ENCODE measurements around the gene ELMO2.

ELMO2 gene

GRCh38 chr20:46343975-46344357 lies 62.4 kb downstream of the ELMO2 start:
- no peak overlapping the region for H3K27ac ChIP-seq
- CTCF ChIA-PET, result no interaction called here
- TF ChIP-seq CTCF (conservative IDR thresholded peaks at IDR 0.05; ENCODE audit: low read depth), result no peak
- no peak for DNase-seq (ENCODE audit: low spot score)
- POLR2A ChIA-PET (ENCODE audit: low non-redundant PET), result no interaction called here

- CTCF ChIA-PET, result interaction anchor here (0.5 to 0.6 kb wide), 2 partner anchors 35 to 1428 kb away, joined by 3 to 4 read pairs; partner anchors contain the start of gene CDH22
- no peak for TF ChIP-seq CTCF (conservative IDR thresholded peaks at IDR 0.05; ENCODE audit: low read depth)
These were observed 63.0 kb downstream of the ELMO2 start for GRCh38 chr20:46343348-46343974.

GRCh38 chr20:46342451-46343347 lies 63.7 kb downstream of the ELMO2 start:
- DNase-seq (ENCODE audit: low spot score), result no peak
- H3K27ac ChIP-seq, result no peak overlapping the region
- no peak for TF ChIP-seq CTCF (conservative IDR thresholded peaks at IDR 0.05; ENCODE audit: low read depth)
- ChIA-PET CTCF (interaction anchor here (0.5 to 0.7 kb wide), 4 partner anchors 12 to 1429 kb away, joined by 3 to 4 read pairs (median 3); partner anchors contain the start of gene CDH22), POLR2A (ENCODE audit: low non-redundant PET) (no interaction called here)

More at GRCh38 chr20:46343348-46343974, 63.0 kb downstream of the ELMO2 start:
- no peak overlapping the region for H3K27ac ChIP-seq
- no peak for DNase-seq (ENCODE audit: low spot score)
- POLR2A ChIA-PET (ENCODE audit: low non-redundant PET), result no interaction called here

GRCh38 chr20:46342010-46342378 lies 64.4 kb downstream of the ELMO2 start:
- ChIA-PET CTCF (interaction anchor here (0.6 to 1.7 kb wide), 3 partner anchors 12 to 209 kb away, joined by 3 to 5 read pairs (median 3); no protein-coding TSS in a partner anchor), POLR2A (ENCODE audit: low non-redundant PET) (no interaction called here)
- no peak for TF ChIP-seq CTCF (conservative IDR thresholded peaks at IDR 0.05; ENCODE audit: low read depth)
- DNase-seq (ENCODE audit: low spot score), result no peak
- no peak overlapping the region for H3K27ac ChIP-seq

GRCh38 chr20:46341074-46342009 lies 65.1 kb downstream of the ELMO2 start:
- no peak for TF ChIP-seq CTCF (conservative IDR thresholded peaks at IDR 0.05; ENCODE audit: low read depth)
- no peak for DNase-seq (ENCODE audit: low spot score)
- ChIA-PET CTCF (interaction anchor here (0.6 to 1.7 kb wide), 2 partner anchors 35 to 208 kb away, joined by 3 to 5 read pairs; no protein-coding TSS in a partner anchor), POLR2A (ENCODE audit: low non-redundant PET) (no interaction called here)
- no peak overlapping the region for H3K27ac ChIP-seq

Data from RWPE1 (cell line).